ENCODE results near the gene CDC6.

The CDC6 gene

DNA sequence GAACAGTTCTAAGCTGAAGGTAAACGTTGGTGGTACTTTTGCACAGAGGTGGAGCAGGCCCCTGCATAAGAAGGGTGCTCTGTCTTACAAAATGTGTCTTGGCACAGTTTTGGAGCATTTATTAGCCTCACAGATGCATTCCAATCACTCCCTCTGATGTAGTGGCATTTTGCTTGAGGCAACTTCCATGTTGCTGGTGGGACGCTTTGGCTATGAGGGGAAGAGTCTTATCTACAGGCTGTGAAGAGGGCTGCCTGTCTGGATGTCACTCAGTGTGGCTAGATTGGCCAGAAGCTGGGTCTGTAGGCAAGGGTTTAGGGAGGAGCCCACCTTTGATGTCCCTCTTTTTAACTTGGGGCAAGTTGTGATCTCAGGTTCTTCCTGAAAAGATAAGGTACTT, 18.7 kb downstream of the CDC6 start:
- Histone ChIP-seq H3K4me1 (peaks cover 52% of the 10 kb centered on the region), H3K36me3 (ENCODE audit: control insufficient read depth, insufficient read depth, low read length) (no peaks in the 10 kb centered on the region), H3K27ac (peak overlapping the region; percentile 21), H3K9ac (no peak overlapping the region), H3K27me3 (ENCODE audit: control insufficient read depth, insufficient read depth, low read length) (no peaks in the 10 kb centered on the region), H3K9me3 (ENCODE audit: control insufficient read depth, low read length) (no peaks in the 10 kb centered on the region), H3K4me3 (ENCODE audit: low read depth, low read length) (no peak overlapping the region), H3K79me2 (no peaks in the 10 kb centered on the region), H3K4me2 (ENCODE audit: low read length) (no peak overlapping the region), H2AFZ (peak overlapping the region; percentile 79)
- TF ChIP-seq, protein P1, sequence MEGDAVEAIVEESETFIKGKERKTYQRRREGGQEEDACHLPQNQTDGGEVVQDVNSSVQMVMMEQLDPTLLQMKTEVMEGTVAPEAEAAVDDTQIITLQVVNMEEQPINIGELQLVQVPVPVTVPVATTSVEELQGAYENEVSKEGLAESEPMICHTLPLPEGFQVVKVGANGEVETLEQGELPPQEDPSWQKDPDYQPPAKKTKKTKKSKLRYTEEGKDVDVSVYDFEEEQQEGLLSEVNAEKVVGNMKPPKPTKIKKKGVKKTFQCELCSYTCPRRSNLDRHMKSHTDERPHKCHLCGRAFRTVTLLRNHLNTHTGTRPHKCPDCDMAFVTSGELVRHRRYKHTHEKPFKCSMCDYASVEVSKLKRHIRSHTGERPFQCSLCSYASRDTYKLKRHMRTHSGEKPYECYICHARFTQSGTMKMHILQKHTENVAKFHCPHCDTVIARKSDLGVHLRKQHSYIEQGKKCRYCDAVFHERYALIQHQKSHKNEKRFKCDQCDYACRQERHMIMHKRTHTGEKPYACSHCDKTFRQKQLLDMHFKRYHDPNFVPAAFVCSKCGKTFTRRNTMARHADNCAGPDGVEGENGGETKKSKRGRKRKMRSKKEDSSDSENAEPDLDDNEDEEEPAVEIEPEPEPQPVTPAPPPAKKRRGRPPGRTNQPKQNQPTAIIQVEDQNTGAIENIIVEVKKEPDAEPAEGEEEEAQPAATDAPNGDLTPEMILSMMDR (IDR thresholded peaks at IDR 0.05) = no peak

DNA sequence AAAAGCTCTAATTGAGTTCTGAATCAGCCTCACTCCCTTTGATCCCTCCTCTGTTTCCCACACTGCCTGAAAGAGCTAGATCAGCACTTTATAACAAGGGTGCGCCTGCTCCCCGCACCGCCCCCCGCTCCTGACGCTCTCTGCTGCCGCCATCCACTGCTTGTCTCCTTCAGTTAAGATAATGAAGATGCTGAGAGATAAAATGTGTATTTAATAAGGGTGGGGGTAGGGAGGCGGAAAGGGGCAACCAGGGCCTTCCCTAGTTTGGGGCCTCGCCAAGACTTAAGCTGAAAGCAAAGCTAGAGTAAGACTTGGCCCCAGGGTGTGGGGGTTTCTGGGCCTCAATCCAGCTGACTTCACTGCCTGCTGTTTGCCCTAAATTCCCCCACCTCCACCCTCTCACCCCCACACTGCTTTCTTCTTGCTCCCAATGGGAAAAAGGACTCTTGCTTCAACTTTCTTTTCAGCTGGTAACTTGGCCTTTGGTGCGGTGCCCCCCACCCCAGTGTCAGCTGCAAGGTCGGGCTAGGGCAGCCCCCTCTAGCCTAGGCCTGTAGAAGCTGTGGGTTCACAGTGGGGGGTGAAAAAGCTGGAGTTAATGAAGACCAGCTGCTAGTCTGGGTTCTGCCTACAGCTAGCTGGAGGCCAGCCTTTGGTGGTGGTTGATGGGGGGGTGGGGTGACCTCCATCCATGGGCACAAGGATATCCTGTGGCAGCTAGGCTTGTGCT, 19.5 kb downstream of the CDC6 start:
- Histone ChIP-seq H3K4me1 (peaks cover 60% of the 10 kb centered on the region), H3K4me3 (ENCODE audit: low read depth, low read length) (no peak overlapping the region), H3K36me3 (ENCODE audit: control insufficient read depth, insufficient read depth, low read length) (no peaks in the 10 kb centered on the region), H3K4me2 (ENCODE audit: low read length) (peak overlapping the region; percentile 17), H3K27me3 (ENCODE audit: control insufficient read depth, insufficient read depth, low read length) (no peaks in the 10 kb centered on the region), H2AFZ (peak overlapping the region; percentile 79), H3K27ac (peak overlapping the region; percentile 21), H3K79me2 (no peaks in the 10 kb centered on the region), H3K9me3 (ENCODE audit: control insufficient read depth, low read length) (no peaks in the 10 kb centered on the region), H3K9ac (no peak overlapping the region)
- TF ChIP-seq, protein P1 (IDR thresholded peaks at IDR 0.05) = no peak

DNA sequence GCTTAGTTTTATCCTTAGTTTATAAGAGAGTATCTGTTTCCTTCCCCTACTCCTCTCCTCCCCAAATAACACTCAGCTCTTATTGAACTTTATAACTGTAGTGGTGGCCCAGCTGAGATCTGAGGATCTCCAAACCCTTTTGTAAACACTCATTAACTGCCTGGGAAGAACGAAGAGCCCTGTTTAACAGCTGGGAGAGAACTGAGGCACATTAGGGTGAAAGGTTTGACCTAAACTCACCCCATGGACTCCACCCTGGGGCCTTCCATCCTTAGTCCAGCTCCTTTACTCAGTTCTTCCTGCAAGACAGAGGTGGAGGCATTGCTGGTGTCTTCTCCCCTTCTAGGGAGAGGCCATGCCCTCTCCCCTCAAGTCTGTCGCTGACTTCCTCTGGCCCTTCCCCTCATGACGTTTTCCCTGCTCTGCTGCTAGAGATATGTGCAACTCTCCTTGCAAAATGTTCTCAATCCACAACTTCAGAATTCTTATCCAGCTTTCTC, 20.1 kb downstream of the CDC6 start:
- Histone ChIP-seq H3K27me3 (ENCODE audit: control insufficient read depth, insufficient read depth, low read length) (no peaks in the 10 kb centered on the region), H3K4me1 (peaks cover 66% of the 10 kb centered on the region), H3K36me3 (ENCODE audit: control insufficient read depth, insufficient read depth, low read length) (no peaks in the 10 kb centered on the region), H3K9me3 (ENCODE audit: control insufficient read depth, low read length) (no peaks in the 10 kb centered on the region), H2AFZ (peak overlapping the region; percentile 79), H3K27ac (peak overlapping the region; percentile 21), H3K4me3 (ENCODE audit: low read depth, low read length) (no peak overlapping the region), H3K79me2 (no peaks in the 10 kb centered on the region), H3K9ac (no peak overlapping the region), H3K4me2 (ENCODE audit: low read length) (no peak overlapping the region)
- TF ChIP-seq, protein P1 (IDR thresholded peaks at IDR 0.05) = no peak

DNA sequence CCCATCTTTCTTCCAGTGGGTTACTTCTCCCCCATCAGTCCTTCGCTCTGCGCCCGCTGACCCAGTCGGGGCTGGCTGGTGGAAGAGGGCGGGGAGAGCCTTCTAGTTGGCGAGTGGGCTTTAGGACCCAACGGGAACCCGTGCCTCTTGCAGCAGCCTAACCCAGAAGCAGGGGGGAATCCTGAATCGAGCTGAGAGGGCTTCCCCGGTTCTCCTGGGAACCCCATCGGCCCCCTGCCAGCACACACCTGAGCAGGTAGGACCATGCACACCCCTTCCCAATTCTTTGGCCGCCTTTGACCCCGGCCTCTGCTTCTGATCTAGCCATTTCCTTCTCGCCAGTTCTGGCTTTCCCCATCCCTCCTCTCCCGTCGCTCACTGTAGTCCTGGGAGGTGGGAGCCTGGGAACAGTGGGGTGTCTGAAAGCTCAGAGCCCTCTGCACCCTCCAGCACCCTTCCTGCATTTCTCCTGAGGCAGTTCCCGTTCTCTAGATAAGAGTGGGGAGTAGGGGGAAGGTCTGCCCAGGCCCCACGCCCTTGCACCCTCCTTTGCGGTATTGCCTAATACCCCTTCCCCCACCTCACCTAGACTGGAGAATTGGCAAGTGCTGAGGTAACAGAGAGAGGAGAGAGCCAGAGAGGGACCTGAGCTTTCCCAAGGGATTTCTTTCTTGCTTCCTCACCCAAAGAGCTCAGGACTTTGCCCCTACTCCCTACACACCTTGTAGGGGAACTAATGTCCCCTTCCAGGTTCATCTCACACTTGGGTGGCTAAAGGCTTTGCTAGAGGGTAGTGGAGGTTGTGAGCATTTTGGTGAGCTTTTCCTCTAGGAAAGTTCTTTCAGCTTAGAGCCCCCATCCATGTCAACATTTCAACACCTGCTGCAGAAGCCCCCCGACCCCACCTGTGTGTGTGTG, 21.6 kb downstream of the CDC6 start, which contains the start of gene RARA:
RARA (plus strand) TSS at position 150 of the 918 bp plus-strand sequence. CDS start 22,039 bp downstream, outside the sequence.
- Histone ChIP-seq H3K79me2 (no peaks in the 10 kb centered on the region), H3K4me3 (ENCODE audit: low read depth, low read length) (peak within 1 kb of the TSS; percentile 51), H3K9ac (no peak within 1 kb of the TSS), H3K4me2 (ENCODE audit: low read length) (peak within 1 kb of the TSS; percentile 82), H3K9me3 (ENCODE audit: control insufficient read depth, low read length) (no peaks in the 10 kb centered on the region), H2AFZ (peak within 1 kb of the TSS; percentile 79), H3K4me1 (peaks cover 64% of the 10 kb centered on the region), H3K27me3 (ENCODE audit: control insufficient read depth, insufficient read depth, low read length) (no peaks in the 10 kb centered on the region), H3K36me3 (ENCODE audit: control insufficient read depth, insufficient read depth, low read length) (no peaks in the 10 kb centered on the region), H3K27ac (peak within 1 kb of the TSS; percentile 21)
- TF ChIP-seq, protein P1 (IDR thresholded peaks at IDR 0.05) = no peak

Measured in parathyroid adenoma (tissue), 2 donors.